ENCODE measurements around the gene CSF3R. TPM values are rescaled to one million over a fixed set of nuclear protein-coding genes. Genes with fewer than 3 reads are reported as not detected.
"Not testable (repeated sequence)": the region's sequence is repeated elsewhere in the genome, so short reads cannot be mapped to it uniquely, and the experiment has no call there.

The CSF3R gene
- polyA plus RNA-seq, 4 donors: 1.4 to 15.8 (median 3.8) TPM

DNA sequence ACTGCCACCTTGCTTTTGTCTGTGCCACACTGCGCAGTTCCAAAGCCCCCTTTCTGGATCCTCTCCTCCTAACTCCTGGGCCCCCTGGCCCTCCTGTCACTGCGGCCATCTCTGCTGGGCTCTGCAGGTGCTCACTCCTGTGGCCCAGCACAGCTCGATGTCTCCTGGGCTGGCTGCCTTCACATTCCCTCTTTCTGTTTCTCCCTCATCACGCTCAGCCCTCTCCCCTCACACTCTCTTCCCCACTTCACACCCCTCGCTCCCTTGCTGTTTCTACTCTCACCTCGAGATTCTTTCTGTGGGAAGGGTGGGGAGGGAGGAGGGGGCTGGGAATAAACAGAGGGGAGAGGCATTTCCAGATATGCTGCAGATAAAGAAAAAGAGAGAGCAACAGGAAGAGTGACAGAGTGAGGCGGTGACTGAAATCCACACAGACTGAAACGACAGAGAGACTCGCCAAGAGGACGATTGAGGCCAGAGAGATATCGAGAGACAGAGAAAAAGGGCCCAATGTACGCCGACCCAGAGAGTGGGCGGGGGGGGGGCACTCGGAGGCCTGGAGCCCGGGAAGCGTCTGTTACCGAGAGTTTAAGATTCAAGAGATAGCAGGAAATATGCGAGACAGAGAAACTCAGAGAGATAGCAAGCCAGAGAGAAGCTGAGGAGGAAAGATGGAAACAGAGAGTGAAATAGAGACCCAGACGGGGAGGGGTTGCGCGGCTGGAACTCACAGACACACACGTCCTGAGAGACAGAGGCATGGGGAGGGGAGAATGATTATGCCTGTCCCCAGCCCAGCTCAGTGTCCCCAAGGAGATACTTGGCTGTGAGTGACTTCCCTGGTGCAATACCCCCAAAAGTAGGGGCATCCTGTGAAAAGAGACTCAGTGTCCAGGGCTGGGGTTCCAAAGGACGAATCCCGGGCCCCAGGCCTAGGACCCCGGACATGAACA, 666 bp downstream of the CSF3R start:
- no peaks in the 10 kb centered on the region for H3K9me3 ChIP-seq (ENCODE audit: control insufficient read depth in 2 of 2, insufficient read depth in 1 of 2, low read depth in 1 of 2, low read length in 1 of 2)
- DNase-seq (no peak), FAIRE-seq (no peak)
- no peaks in the 10 kb centered on the region for H3K36me3 ChIP-seq (ENCODE audit: control insufficient read depth in 3 of 3, insufficient read depth in 2 of 3, low read depth in 1 of 3, low read length in 3 of 3)
- H3K27ac ChIP-seq (ENCODE audit: low read depth in 1 of 3, low read length in 2 of 3): no peak overlapping the region
- peaks cover 0 to 16% (median 0%) of the 10 kb centered on the region in 3 donors for H3K4me1 ChIP-seq (ENCODE audit: control insufficient read depth in 3 of 3, insufficient read depth in 2 of 3, low read depth in 1 of 3, low read length in 2 of 3)
- 35 to 64% (median 59%) methylated on average over 26 of the region's 26 CpGs for WGBS, 3 donors
- H3K4me3 ChIP-seq (ENCODE audit: low read depth in 1 of 3, low read length in 3 of 3): no peak overlapping the region
- H3K27me3 ChIP-seq (ENCODE audit: control insufficient read depth in 3 of 3, insufficient read depth in 3 of 3, low read length in 3 of 3): no peaks in the 10 kb centered on the region

DNA sequence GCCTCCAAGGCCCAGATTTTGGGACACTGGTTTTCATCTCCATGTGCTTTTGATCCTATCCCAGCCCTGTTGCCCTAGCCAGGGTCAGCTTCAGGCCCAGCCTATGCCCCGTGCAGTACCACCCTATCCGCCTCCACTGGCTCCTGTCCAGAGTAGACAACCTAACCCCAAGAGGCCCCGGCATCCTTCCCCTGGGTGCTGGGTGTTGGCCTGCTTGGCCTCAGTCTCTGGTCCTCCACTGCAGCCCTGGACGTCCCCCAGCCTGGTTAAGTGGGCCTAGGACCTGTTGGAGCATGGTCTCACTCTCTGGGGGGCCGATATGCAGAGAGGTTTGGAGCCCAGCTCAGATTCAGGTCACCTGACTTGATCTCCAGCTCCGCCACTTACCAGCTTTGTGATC, 1.6 kb downstream of the CSF3R start:
- Histone ChIP-seq H3K27me3 (ENCODE audit: control insufficient read depth in 3 of 3, insufficient read depth in 3 of 3, low read length in 3 of 3) (no peaks in the 10 kb centered on the region), H3K4me3 (ENCODE audit: low read depth in 1 of 3, low read length in 3 of 3) (no peak overlapping the region), H3K9me3 (ENCODE audit: control insufficient read depth in 2 of 2, insufficient read depth in 1 of 2, low read depth in 1 of 2, low read length in 1 of 2) (no peaks in the 10 kb centered on the region), H3K36me3 (ENCODE audit: control insufficient read depth in 3 of 3, insufficient read depth in 2 of 3, low read depth in 1 of 3, low read length in 3 of 3) (no peaks in the 10 kb centered on the region), H3K27ac (ENCODE audit: low read depth in 1 of 3, low read length in 2 of 3) (no peak overlapping the region), H3K4me1 (ENCODE audit: control insufficient read depth in 3 of 3, insufficient read depth in 2 of 3, low read depth in 1 of 3, low read length in 2 of 3) (peaks cover 0 to 14% (median 0%) of the 10 kb centered on the region in 3 donors)
- FAIRE-seq (no peak), DNase-seq (no peak)
- WGBS, 3 donors: 64 to 87% (median 69%) methylated on average over 6 of the region's 6 CpGs

DNA sequence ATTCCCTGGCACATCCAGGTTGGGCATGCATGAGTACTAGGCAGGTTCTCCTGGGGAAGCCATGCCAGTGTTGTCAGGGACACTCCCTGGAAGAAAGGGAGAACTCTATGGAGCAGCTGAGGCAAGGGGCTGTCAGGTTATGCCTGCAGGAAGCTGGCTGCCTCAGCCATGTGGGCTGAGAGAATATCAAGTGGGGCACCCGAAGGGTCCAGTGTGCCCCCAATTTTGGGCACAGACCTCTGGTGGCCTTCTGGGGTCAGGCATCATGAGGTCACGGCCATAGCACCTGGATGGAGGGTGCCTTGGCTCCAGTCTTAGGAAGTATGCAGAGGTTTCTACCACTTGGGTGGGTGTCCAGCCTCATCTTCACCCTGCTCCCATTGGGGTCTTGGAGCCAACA, 2.6 kb downstream of the CSF3R start:
- Histone ChIP-seq H3K4me1 (ENCODE audit: control insufficient read depth in 3 of 3, insufficient read depth in 2 of 3, low read depth in 1 of 3, low read length in 2 of 3) (peaks cover 0 to 21% (median 0%) of the 10 kb centered on the region in 3 donors), H3K27ac (ENCODE audit: low read depth in 1 of 3, low read length in 2 of 3) (no peak overlapping the region), H3K27me3 (ENCODE audit: control insufficient read depth in 3 of 3, insufficient read depth in 3 of 3, low read length in 3 of 3) (no peaks in the 10 kb centered on the region), H3K4me3 (ENCODE audit: low read depth in 1 of 3, low read length in 3 of 3) (no peak overlapping the region), H3K36me3 (ENCODE audit: control insufficient read depth in 3 of 3, insufficient read depth in 2 of 3, low read depth in 1 of 3, low read length in 3 of 3) (no peaks in the 10 kb centered on the region), H3K9me3 (ENCODE audit: control insufficient read depth in 2 of 2, insufficient read depth in 1 of 2, low read depth in 1 of 2, low read length in 1 of 2) (no peaks in the 10 kb centered on the region)
- no peak for DNase-seq
- FAIRE-seq: no peak
- 84 to 87% (median 85%) methylated on average over 2 of the region's 2 CpGs for WGBS, 3 donors

DNA sequence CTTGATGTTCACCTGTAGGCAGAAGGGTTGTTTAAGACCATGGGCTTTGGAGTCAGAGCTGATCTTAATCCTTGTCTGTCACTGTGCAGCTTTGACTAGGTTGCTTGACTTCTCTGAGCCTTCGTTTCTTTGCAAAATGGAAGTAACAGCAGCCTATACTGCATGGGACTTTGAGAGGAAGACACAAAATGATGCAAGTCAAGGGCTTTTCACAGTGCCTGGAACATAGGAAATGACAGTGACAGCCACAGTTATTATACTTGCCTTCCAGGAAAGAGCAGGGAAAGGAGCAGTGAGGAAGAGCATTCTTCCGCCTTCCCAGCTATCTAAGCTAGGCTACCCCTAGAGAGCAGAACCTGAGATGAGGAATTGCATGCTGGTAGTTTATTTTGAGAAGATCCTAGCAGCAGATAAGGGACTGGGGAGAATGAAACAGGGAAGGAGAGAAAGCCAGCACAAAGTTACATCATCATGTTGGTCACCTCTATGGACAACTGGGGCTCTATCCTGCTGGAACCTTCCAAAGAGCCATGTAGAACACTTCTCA, 3.1 kb downstream of the CSF3R start:
- Histone ChIP-seq H3K4me1 (ENCODE audit: control insufficient read depth in 3 of 3, insufficient read depth in 2 of 3, low read depth in 1 of 3, low read length in 2 of 3) (peaks cover 0 to 24% (median 0%) of the 10 kb centered on the region in 3 donors), H3K4me3 (ENCODE audit: low read depth in 1 of 3, low read length in 3 of 3) (no peak overlapping the region), H3K36me3 (ENCODE audit: control insufficient read depth in 3 of 3, insufficient read depth in 2 of 3, low read depth in 1 of 3, low read length in 3 of 3) (no peaks in the 10 kb centered on the region), H3K27ac (ENCODE audit: low read depth in 1 of 3, low read length in 2 of 3) (no peak overlapping the region), H3K9me3 (ENCODE audit: control insufficient read depth in 2 of 2, insufficient read depth in 1 of 2, low read depth in 1 of 2, low read length in 1 of 2) (no peaks in the 10 kb centered on the region), H3K27me3 (ENCODE audit: control insufficient read depth in 3 of 3, insufficient read depth in 3 of 3, low read length in 3 of 3) (no peaks in the 10 kb centered on the region)
- WGBS, 3 donors: 78 to 94% (median 91%) methylated on average over 2 of the region's 2 CpGs
- DNase-seq (no peak), FAIRE-seq (no peak)

DNA sequence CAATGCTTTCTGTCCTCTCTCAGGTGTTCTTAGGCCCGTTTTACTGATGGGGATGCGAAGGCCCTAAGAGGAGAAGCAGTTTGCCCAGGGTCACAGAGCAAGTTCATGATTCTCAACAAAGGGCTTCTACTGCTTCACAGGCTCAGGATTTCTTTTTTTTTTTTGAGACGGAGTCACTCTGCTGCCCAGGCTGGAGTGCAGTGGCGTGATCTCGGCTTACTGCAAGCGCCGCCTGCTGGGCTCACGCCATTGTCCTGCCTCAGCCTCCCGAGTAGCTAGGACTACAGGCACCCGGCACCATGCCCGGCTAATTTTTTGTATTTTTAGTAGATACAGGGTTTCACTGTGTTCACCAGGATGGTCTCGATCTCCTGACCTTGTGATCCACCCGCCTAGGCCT, 5.1 kb downstream of the CSF3R start:
- H3K36me3 ChIP-seq (ENCODE audit: control insufficient read depth in 3 of 3, insufficient read depth in 2 of 3, low read depth in 1 of 3, low read length in 3 of 3); H3K27me3 ChIP-seq (ENCODE audit: control insufficient read depth in 3 of 3, insufficient read depth in 3 of 3, low read length in 3 of 3); FAIRE-seq; H3K9me3 ChIP-seq (ENCODE audit: control insufficient read depth in 2 of 2, insufficient read depth in 1 of 2, low read depth in 1 of 2, low read length in 1 of 2); H3K4me3 ChIP-seq (ENCODE audit: low read depth in 1 of 3, low read length in 3 of 3); DNase-seq; H3K27ac ChIP-seq (ENCODE audit: low read depth in 1 of 3, low read length in 2 of 3): not testable (repeated sequence)
- WGBS, 3 donors: 88 to 90% (median 88%) methylated on average over 13 of the region's 13 CpGs
- peaks cover 0 to 24% (median 0%) of the 10 kb centered on the region in 3 donors for H3K4me1 ChIP-seq (ENCODE audit: control insufficient read depth in 3 of 3, insufficient read depth in 2 of 3, low read depth in 1 of 3, low read length in 2 of 3)

DNA sequence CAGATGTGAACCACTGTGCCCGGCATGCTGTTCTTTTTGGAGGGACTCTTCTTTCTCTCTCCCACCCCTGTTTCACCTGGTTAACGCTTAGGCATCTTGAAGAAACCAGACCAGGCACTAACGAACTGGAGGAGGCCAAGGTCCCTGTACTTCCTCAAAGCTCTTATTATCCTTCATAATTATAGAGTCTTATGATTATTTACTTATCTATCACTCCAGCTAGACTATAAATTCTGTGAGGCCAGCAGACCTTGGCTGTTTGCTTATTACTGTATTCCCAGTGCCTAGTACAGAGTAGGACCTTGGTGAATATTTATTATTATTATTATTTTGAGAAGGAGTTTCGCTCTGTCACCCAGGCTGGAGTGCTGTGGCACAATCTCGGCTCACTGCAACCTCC, 5.8 kb downstream of the CSF3R start:
- H3K4me1 ChIP-seq (ENCODE audit: control insufficient read depth in 3 of 3, insufficient read depth in 2 of 3, low read depth in 1 of 3, low read length in 2 of 3): peaks cover 0 to 24% (median 0%) of the 10 kb centered on the region in 3 donors
- H3K27ac ChIP-seq (ENCODE audit: low read depth in 1 of 3, low read length in 2 of 3): no peak overlapping the region
- DNase-seq (peak; percentile 10 to 27), FAIRE-seq (no peak)
- H3K4me3 ChIP-seq (ENCODE audit: low read depth in 1 of 3, low read length in 3 of 3): no peak overlapping the region
- H3K36me3 ChIP-seq (ENCODE audit: control insufficient read depth in 3 of 3, insufficient read depth in 2 of 3, low read depth in 1 of 3, low read length in 3 of 3): no peaks in the 10 kb centered on the region
- 48 to 74% (median 54%) methylated on average over 5 of the region's 5 CpGs for WGBS, 3 donors
- no peaks in the 10 kb centered on the region for H3K9me3 ChIP-seq (ENCODE audit: control insufficient read depth in 2 of 2, insufficient read depth in 1 of 2, low read depth in 1 of 2, low read length in 1 of 2)
- H3K27me3 ChIP-seq (ENCODE audit: control insufficient read depth in 3 of 3, insufficient read depth in 3 of 3, low read length in 3 of 3): no peaks in the 10 kb centered on the region

DNA sequence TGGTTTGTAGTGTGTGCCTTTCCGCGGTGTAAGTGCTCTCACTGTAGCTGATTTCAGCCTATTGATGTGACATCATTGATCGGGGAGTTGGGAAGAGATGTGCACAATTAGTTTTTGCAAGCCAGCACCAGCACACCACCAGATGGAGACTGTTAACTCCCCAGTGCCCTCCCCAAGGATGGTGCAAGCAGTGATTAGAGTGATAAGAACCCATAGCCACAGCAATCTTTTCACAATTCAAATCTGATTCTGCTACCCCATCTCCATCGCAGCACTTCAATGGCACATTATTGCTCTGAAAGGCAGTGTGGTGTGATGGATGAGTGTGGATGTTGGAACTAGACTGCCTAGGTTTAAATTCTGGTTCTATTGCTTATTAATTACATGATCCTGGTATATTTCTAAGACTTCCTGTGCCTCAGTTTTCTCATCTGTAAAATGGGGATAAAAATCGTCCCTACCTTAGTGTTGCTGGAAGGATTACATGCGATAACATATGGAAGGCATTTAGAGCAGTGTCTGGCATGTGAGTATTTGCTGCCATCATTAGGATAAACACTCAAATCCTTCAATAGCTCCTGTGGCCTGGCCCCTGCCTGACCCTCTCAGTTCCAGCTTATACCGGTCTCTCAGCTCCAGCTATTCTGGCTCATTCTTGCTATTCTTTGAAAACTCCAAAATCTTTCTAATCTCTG, 6.7 kb downstream of the CSF3R start:
- Histone ChIP-seq H3K27ac (ENCODE audit: low read depth in 1 of 3, low read length in 2 of 3) (no peak overlapping the region), H3K36me3 (ENCODE audit: control insufficient read depth in 3 of 3, insufficient read depth in 2 of 3, low read depth in 1 of 3, low read length in 3 of 3) (no peaks in the 10 kb centered on the region), H3K4me3 (ENCODE audit: low read depth in 1 of 3, low read length in 3 of 3) (no peak overlapping the region), H3K27me3 (ENCODE audit: control insufficient read depth in 3 of 3, insufficient read depth in 3 of 3, low read length in 3 of 3) (no peaks in the 10 kb centered on the region), H3K4me1 (ENCODE audit: control insufficient read depth in 3 of 3, insufficient read depth in 2 of 3, low read depth in 1 of 3, low read length in 2 of 3) (peaks cover 0 to 19% (median 0%) of the 10 kb centered on the region in 3 donors), H3K9me3 (ENCODE audit: control insufficient read depth in 2 of 2, insufficient read depth in 1 of 2, low read depth in 1 of 2, low read length in 1 of 2) (no peaks in the 10 kb centered on the region)
- WGBS, 3 donors: 81 to 91% (median 88%) methylated on average over 7 of the region's 7 CpGs
- DNase-seq (no peak), FAIRE-seq (no peak)

DNA sequence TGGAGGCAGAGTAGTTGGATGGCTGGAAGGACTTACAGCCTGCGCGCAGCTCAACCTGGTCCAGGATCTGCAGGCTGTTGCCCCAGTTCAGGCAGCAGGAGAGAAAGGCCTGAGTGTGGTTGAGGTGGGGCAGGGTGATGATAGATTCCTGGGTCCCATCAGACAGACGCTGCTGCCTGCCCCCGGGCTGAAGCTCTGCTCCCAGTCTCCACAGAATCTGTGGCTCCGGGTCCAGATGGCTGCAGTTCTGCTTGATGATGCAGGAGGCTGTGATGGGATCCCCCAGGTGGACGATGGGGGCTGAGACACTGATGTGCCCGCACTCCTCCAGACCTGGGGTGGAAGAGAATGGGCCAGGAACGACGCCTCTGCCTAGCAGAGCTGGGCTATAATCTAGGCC, 7.4 kb downstream of the CSF3R start:
- Histone ChIP-seq H3K36me3 (ENCODE audit: control insufficient read depth in 3 of 3, insufficient read depth in 2 of 3, low read depth in 1 of 3, low read length in 3 of 3) (no peaks in the 10 kb centered on the region), H3K27ac (ENCODE audit: low read depth in 1 of 3, low read length in 2 of 3) (no peak overlapping the region), H3K27me3 (ENCODE audit: control insufficient read depth in 3 of 3, insufficient read depth in 3 of 3, low read length in 3 of 3) (no peaks in the 10 kb centered on the region), H3K4me3 (ENCODE audit: low read depth in 1 of 3, low read length in 3 of 3) (no peak overlapping the region), H3K9me3 (ENCODE audit: control insufficient read depth in 2 of 2, insufficient read depth in 1 of 2, low read depth in 1 of 2, low read length in 1 of 2) (no peaks in the 10 kb centered on the region), H3K4me1 (ENCODE audit: control insufficient read depth in 3 of 3, insufficient read depth in 2 of 3, low read depth in 1 of 3, low read length in 2 of 3) (peaks cover 0 to 19% (median 0%) of the 10 kb centered on the region in 3 donors)
- DNase-seq (no peak), FAIRE-seq (no peak)
- WGBS, 3 donors: 68 to 77% (median 75%) methylated on average over 8 to 9 of the region's 9 CpGs

Measured in small intestine (tissue), 7 donors.